ENCODE measurements around the gene LSMEM2. TPM values are rescaled to one million over a fixed set of nuclear protein-coding genes. Genes with fewer than 3 reads are reported as not detected.

The LSMEM2 gene
- total RNA-seq, 1 donor from 2014 or later = 2.7 TPM

- peak; percentile 84 for DNase-seq (ENCODE audit: low read depth)
These were observed 42.0 kb downstream of the LSMEM2 start for GRCh38 chr3:50320853-50321335.

GRCh38 chr3:50321336-50322114 is 42.6 kb downstream of the LSMEM2 start:
- DNase-seq (ENCODE audit: low read depth) = peak; percentile 93

GRCh38 chr3:50322115-50322385 is 43.2 kb downstream of the LSMEM2 start:
- no peak for DNase-seq (ENCODE audit: low read depth)

- no peak for DNase-seq (ENCODE audit: low read depth)
These were observed 43.7 kb downstream of the LSMEM2 start, which contains the start of gene HYAL2 for GRCh38 chr3:50322386-50323091. TSS of gene HYAL2 (minus strand) at chr3:50322745. CDS start at chr3:50320489, 2,256 bp downstream.

GRCh38 chr3:50323092-50323600 is 44.3 kb downstream of the LSMEM2 start:
- no peak for DNase-seq (ENCODE audit: low read depth)

- no peak for DNase-seq (ENCODE audit: low read depth)
These were observed 44.8 kb downstream of the LSMEM2 start for GRCh38 chr3:50323614-50324199.

GRCh38 chr3:50324351-50325112 is 45.6 kb downstream of the LSMEM2 start:
- DNase-seq (ENCODE audit: low read depth) = peak; percentile 73

GRCh38 chr3:50325113-50325480 is 46.2 kb downstream of the LSMEM2 start:
- DNase-seq (ENCODE audit: low read depth) = no peak

- no peak for DNase-seq (ENCODE audit: low read depth)
These were observed 46.8 kb downstream of the LSMEM2 start for GRCh38 chr3:50325497-50326181.

GRCh38 chr3:50326182-50326541 is 47.3 kb downstream of the LSMEM2 start:
- no peak for DNase-seq (ENCODE audit: low read depth)

- DNase-seq (ENCODE audit: low read depth) = no peak
These were observed 48.2 kb downstream of the LSMEM2 start for GRCh38 chr3:50327129-50327528.

- peak; percentile 98 for DNase-seq (ENCODE audit: low read depth)
These were observed 49.2 kb downstream of the LSMEM2 start, which contains the start of gene TUSC2 for GRCh38 chr3:50327943-50328691. TSS of gene TUSC2 (minus strand) at chr3:50328223. CDS start at chr3:50328099, 124 bp downstream.

- no peak for DNase-seq (ENCODE audit: low read depth)
These were observed 51.4 kb downstream of the LSMEM2 start for GRCh38 chr3:50330330-50330729.

- no peak for DNase-seq (ENCODE audit: low read depth)
These were observed 52.5 kb downstream of the LSMEM2 start for GRCh38 chr3:50331364-50331907.

- no peak for DNase-seq (ENCODE audit: low read depth)
These were observed 54.9 kb downstream of the LSMEM2 start for GRCh38 chr3:50333744-50334328.

- no peak for DNase-seq (ENCODE audit: low read depth)
These were observed 55.6 kb downstream of the LSMEM2 start for GRCh38 chr3:50334339-50335075.

GRCh38 chr3:50336452-50337174 is 57.7 kb downstream of the LSMEM2 start:
- no peak for DNase-seq (ENCODE audit: low read depth)
